Loucy (cell line): ENCODE data around the gene C16orf54.
"Not testable (repeated sequence)": the region's sequence is repeated elsewhere in the genome, so short reads cannot be mapped to it uniquely, and the experiment has no call there.

Experiments
- H2AFZ ChIP-seq: fragments of 200-600 bp; sonication (generic); 2 replicates; pipeline ENCODE4 v1.6.0; 2016; ENCODE audit warnings: antibody characterized with exemption, mild to moderate bottlenecking, low read length, moderate library complexity
- H3F3A ChIP-seq: fragments of 200-600 bp; 2 replicates; pipeline ENCODE4 v1.6.0; 2016; ENCODE audit warnings: antibody characterized with exemption, low read depth, mild to moderate bottlenecking
- H3K27me3 ChIP-seq: fragments of 200-600 bp; sonication (generic); 2 replicates; pipeline ENCODE4 v1.6.1; 2014; ENCODE audit warnings: low read length, mild to moderate bottlenecking; ENCODE audit not compliant: insufficient read depth, poor library complexity, severe bottlenecking
- H3K36me3 ChIP-seq: fragments of 200-600 bp; sonication (generic); 2 replicates; pipeline ENCODE4 v1.6.1; 2016; ENCODE audit warnings: low read length; ENCODE audit not compliant: insufficient read depth
- H3K4me1 ChIP-seq: fragments of 200-600 bp; sonication (generic); 2 replicates; pipeline ENCODE4 v1.5.1; 2014; ENCODE audit warnings: low read length, mild to moderate bottlenecking; ENCODE audit not compliant: insufficient read depth, poor library complexity, severe bottlenecking
- H3K4me2 ChIP-seq: fragments of 200-600 bp; sonication (generic); 2 replicates; pipeline ENCODE4 v1.6.0; 2014; ENCODE audit warnings: antibody characterized with exemption, low read length, low read depth, mild to moderate bottlenecking; ENCODE audit not compliant: poor library complexity, severe bottlenecking
- H3K4me3 ChIP-seq: fragments of 200-600 bp; sonication (generic); 2 replicates; pipeline ENCODE4 v1.5.1; 2014; ENCODE audit warnings: low read length, mild to moderate bottlenecking, mixed read lengths; ENCODE audit not compliant: poor library complexity, severe bottlenecking
- H3K79me2 ChIP-seq: fragments of 200-600 bp; sonication (generic); 2 replicates; pipeline ENCODE4 v1.6.1; 2014; ENCODE audit warnings: low read length; ENCODE audit not compliant: insufficient read depth
- H3K9ac ChIP-seq: fragments of 200-600 bp; sonication (generic); 2 replicates; pipeline ENCODE4 v1.6.0; 2014; ENCODE audit warnings: mild to moderate bottlenecking, low read depth, low read length, moderate library complexity; ENCODE audit not compliant: poor library complexity, severe bottlenecking
- H3K9me2 ChIP-seq: fragments of 200-600 bp; sonication (generic); replicated peaks from 2 replicates; pipeline ENCODE4 v1.6.1; 2016; ENCODE audit warnings: low read depth, low read length, mixed read lengths
- H3K9me3 ChIP-seq: fragments of 200-600 bp; sonication (generic); 2 replicates; pipeline ENCODE4 v1.6.1; 2014; ENCODE audit warnings: mild to moderate bottlenecking, antibody characterized with exemption, low read length, low read depth; ENCODE audit not compliant: insufficient read depth
- H4K20me1 ChIP-seq: fragments of 200-600 bp; sonication (generic); 2 replicates; pipeline ENCODE4 v1.6.0; 2014; ENCODE audit warnings: antibody characterized with exemption, low read length, mild to moderate bottlenecking; ENCODE audit not compliant: insufficient read depth, poor library complexity, severe bottlenecking
- CTCF ChIP-seq: fragments of 200-600 bp; sonication (generic); conservative IDR thresholded peaks from 2 replicates; pipeline ENCODE4 v1.5.1; 2014; ENCODE audit warnings: mild to moderate bottlenecking, antibody characterized with exemption, low read length
- EZH2phosphoT487 ChIP-seq: fragments of 200-600 bp; IDR thresholded peaks from 2 replicates; pipeline ENCODE4 v1.6.1; 2018; ENCODE audit warnings: antibody characterized with exemption, mild to moderate bottlenecking, moderate library complexity, borderline replicate concordance

Gene C16orf54

GRCh38 chr16:29742683-29743275 lies 3.0 kb downstream of the C16orf54 start:
- Histone ChIP-seq H2AFZ (no peak overlapping the region), H3K4me3 (no peak overlapping the region), H3K4me1 (peaks cover 60% of the 10 kb centered on the region), H3K4me2 (no peak overlapping the region), H3K9me3 (no peaks in the 10 kb centered on the region), H3K79me2 (peaks cover 35% of the 10 kb centered on the region), H3K9ac (no peak overlapping the region), H3F3A (no peaks in the 10 kb centered on the region; the same call in 1 of the 2 replicates), H4K20me1 (no peaks in the 10 kb centered on the region), H3K9me2 (no peaks in the 10 kb centered on the region), H3K27me3 (no peaks in the 10 kb centered on the region), H3K36me3 (no peaks in the 10 kb centered on the region)
- TF ChIP-seq CTCF (no peak), EZH2phosphoT487 (no peak)

GRCh38 chr16:29740630-29741015 lies 5.2 kb downstream of the C16orf54 start:
- not testable (repeated sequence) for H3K9me2 ChIP-seq, H3K27me3 ChIP-seq, H3K4me2 ChIP-seq, H3K9me3 ChIP-seq, H3K36me3 ChIP-seq, H3K4me3 ChIP-seq, H3F3A ChIP-seq, H2AFZ ChIP-seq, H4K20me1 ChIP-seq, H3K9ac ChIP-seq
- H3K4me1 ChIP-seq = peaks cover 46% of the 10 kb centered on the region
- H3K79me2 ChIP-seq = peaks cover 33% of the 10 kb centered on the region

GRCh38 chr16:29739927-29740629 lies 5.7 kb downstream of the C16orf54 start:
- not testable (repeated sequence) for H3F3A ChIP-seq, H3K9me3 ChIP-seq, H3K27me3 ChIP-seq, H3K9ac ChIP-seq, H3K9me2 ChIP-seq, H3K4me3 ChIP-seq, H3K36me3 ChIP-seq, H3K4me2 ChIP-seq, H2AFZ ChIP-seq, H4K20me1 ChIP-seq
- H3K4me1 ChIP-seq = peaks cover 46% of the 10 kb centered on the region
- peaks cover 28% of the 10 kb centered on the region for H3K79me2 ChIP-seq

- H3K4me2 ChIP-seq = peak overlapping the region; percentile 42
- H3K9me2 ChIP-seq = no peaks in the 10 kb centered on the region
- H2AFZ ChIP-seq = no peak overlapping the region
- no peaks in the 10 kb centered on the region for H3K36me3 ChIP-seq
- no peaks in the 10 kb centered on the region for H3K27me3 ChIP-seq
- H3K4me1 ChIP-seq = peaks cover 31% of the 10 kb centered on the region
- peak overlapping the region; percentile 21 for H3K4me3 ChIP-seq
- no peaks in the 10 kb centered on the region; the same call in 1 of the 2 replicates for H3F3A ChIP-seq
- peaks cover 12% of the 10 kb centered on the region for H3K79me2 ChIP-seq
- no peaks in the 10 kb centered on the region for H4K20me1 ChIP-seq
- peak overlapping the region; percentile 2 for H3K9ac ChIP-seq
- TF ChIP-seq CTCF (no peak), EZH2phosphoT487 (no peak)
- H3K9me3 ChIP-seq = no peaks in the 10 kb centered on the region
Observed at GRCh38 chr16:29738514-29738913, 7.3 kb downstream of the C16orf54 start.
